MCF 10A (cell line): ENCODE data around the gene MAD1L1. TPM values are rescaled to one million over a fixed set of nuclear protein-coding genes. Genes with fewer than 3 reads are reported as not detected.

Experiments
- BruUV-seq: library from RNA; stranded (reverse); fragments of 400-500 nt; replicated peaks from 2 replicates; lab custom pipeline; 2021; lab: Mats Ljungman, UMichigan
- CTCF ChIA-PET: fragments of 300-600 bp; sonication (Branson Sonifier 250); formaldehyde crosslinking; extraction: SDS; loops from one replicate; lab custom pipeline; 2021; ENCODE audit warnings: antibody characterized with exemption, inconsistent platforms; lab: Yijun Ruan, JAX
- POLR2A ChIA-PET: fragments of 300-600, 350-650 bp; sonication (Branson Sonifier 250); formaldehyde crosslinking; extraction: SDS; loops from one replicate; lab custom pipeline; 2020; ENCODE audit warnings: antibody characterized with exemption, inconsistent platforms; lab: Yijun Ruan, JAX
- DNase-seq: peaks from one replicate; pipeline ENCODE4 v3.0.0-alpha.2; 2018; ENCODE audit not compliant: unreplicated experiment
- H3K27ac Mint-ChIP-seq: one replicate; pipeline ENCODE4 v1.8.0; 2022; ENCODE audit warnings: mild to moderate bottlenecking, low read depth, mixed read lengths; ENCODE audit not compliant: unreplicated experiment
- H3K27me3 Mint-ChIP-seq: one replicate; pipeline ENCODE4 v1.8.0; 2022; ENCODE audit warnings: mixed read lengths; ENCODE audit not compliant: insufficient read depth, unreplicated experiment
- H3K36me3 Mint-ChIP-seq: one replicate; pipeline ENCODE4 v1.8.0; 2022; ENCODE audit warnings: mild to moderate bottlenecking, moderate library complexity, mixed read lengths; ENCODE audit not compliant: insufficient read depth, unreplicated experiment
- H3K4me1 Mint-ChIP-seq: one replicate; pipeline ENCODE4 v1.8.0; 2022; ENCODE audit warnings: mixed read lengths; ENCODE audit not compliant: insufficient read depth, unreplicated experiment
- H3K4me3 Mint-ChIP-seq: one replicate; pipeline ENCODE4 v1.8.0; 2022; ENCODE audit warnings: mild to moderate bottlenecking, moderate library complexity, mixed read lengths; ENCODE audit not compliant: unreplicated experiment
- H3K9me3 Mint-ChIP-seq: one replicate; pipeline ENCODE4 v1.8.0; 2022; ENCODE audit warnings: mixed read lengths; ENCODE audit not compliant: unreplicated experiment
- CTCF ChIP-seq: fragments of 200-600 bp; IDR thresholded peaks from one replicate; pipeline ENCODE4 v1.8.0; 2022; ENCODE audit warnings: antibody characterized with exemption, mild to moderate bottlenecking; ENCODE audit not compliant: unreplicated experiment
- intact Hi-C: fragments of 100-400 bp; cut with micrococcal nuclease; formaldehyde crosslinking; loops from 2 replicates; pipeline ENCODE4 v1.14.1; 2022
- total RNA-seq: library from RNA; stranded (reverse); gene quantifications from 2 replicates; pipeline ENCODE4 v1.2.3, GENCODE V29; 2022

The MAD1L1 gene
- total RNA-seq, 1 experiment from 2014 or later = 25.2 TPM

GRCh38 chr7:2196381-2197378 lies 36.1 kb downstream of the MAD1L1 start:
- H3K4me1 Mint-ChIP-seq = no peaks in the 10 kb centered on the region
- peaks cover 26% of the 10 kb centered on the region for H3K36me3 Mint-ChIP-seq
- no peak overlapping the region for H3K27ac Mint-ChIP-seq
- TF ChIP-seq CTCF = no peak
- BruUV-seq = no TSS peak
- DNase-seq = no peak
- intact Hi-C loops = loop anchor here (10.0 kb wide), 1 partner anchor 622 kb away; the partner anchor contains the start of gene PSMG3
- no peak overlapping the region for H3K4me3 Mint-ChIP-seq
- ChIA-PET POLR2A (no interaction called here), CTCF (interaction anchor here (1.0 to 1.2 kb wide), 2 partner anchors 15 to 28 kb away, joined by 3 read pairs; no protein-coding TSS in a partner anchor)
- no peaks in the 10 kb centered on the region for H3K9me3 Mint-ChIP-seq
- H3K27me3 Mint-ChIP-seq = no peaks in the 10 kb centered on the region

DNA sequence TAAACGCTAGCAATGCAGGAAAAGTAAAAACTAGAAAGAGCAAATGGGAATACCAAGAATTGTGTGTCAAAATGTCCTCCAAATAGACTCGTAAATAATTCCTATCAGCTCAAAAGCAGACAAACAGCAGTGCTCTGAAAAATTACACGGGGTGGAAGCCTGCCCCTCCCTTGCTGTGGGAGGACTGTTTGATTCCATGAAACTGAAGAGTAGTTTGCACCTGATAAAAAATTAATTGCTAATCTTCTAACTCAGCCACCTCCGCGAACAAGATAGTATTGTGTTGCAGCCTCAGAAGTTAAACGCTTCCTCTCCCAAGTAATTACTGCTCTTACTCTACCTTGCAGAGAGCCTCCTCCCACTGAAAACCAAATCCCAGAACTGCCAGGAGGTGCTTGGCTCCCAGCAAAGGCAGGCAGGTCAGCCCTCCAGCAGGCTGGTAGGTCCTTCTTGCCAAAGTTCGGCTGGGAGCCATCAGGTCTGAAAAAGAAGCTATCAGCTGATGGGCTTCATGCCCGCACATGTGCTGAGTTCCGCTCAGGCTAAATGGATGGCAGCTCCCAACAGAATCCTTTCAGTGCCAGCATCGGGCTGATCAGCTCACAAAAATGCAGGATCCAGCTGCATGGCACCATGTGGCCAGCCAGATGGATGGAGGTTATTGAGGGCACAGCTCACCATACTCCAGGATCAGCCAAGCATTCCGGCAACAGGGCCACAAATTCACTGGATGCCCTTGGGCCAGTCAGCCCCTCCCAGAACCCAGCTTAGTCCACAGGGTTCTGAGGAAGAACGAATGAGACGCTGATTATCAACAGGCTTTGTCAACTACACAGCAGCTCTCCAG lies 37.1 kb downstream of the MAD1L1 start:
- H3K27me3 Mint-ChIP-seq = no peaks in the 10 kb centered on the region
- H3K4me1 Mint-ChIP-seq = no peaks in the 10 kb centered on the region
- H3K27ac Mint-ChIP-seq = no peak overlapping the region
- no peaks in the 10 kb centered on the region for H3K9me3 Mint-ChIP-seq
- peaks cover 26% of the 10 kb centered on the region for H3K36me3 Mint-ChIP-seq
- CTCF ChIA-PET = interaction anchor here (0.6 to 1.4 kb wide), 9 partner anchors 10 to 1441 kb away, joined by 3 to 5 read pairs (median 4); no protein-coding TSS in a partner anchor
- BruUV-seq = no TSS peak
- POLR2A ChIA-PET = interaction anchor here (0.6 kb wide), 1 partner anchor 353 kb away, joined by 3 read pairs; no protein-coding TSS in a partner anchor
- H3K4me3 Mint-ChIP-seq = no peak overlapping the region
- intact Hi-C loops = loop anchor here (10.0 kb wide), 1 partner anchor 621 kb away; the partner anchor contains the start of gene PSMG3
- no peak for TF ChIP-seq CTCF
- no peak for DNase-seq

- no peak overlapping the region for H3K4me3 Mint-ChIP-seq
- H3K9me3 Mint-ChIP-seq = peaks cover 6% of the 10 kb centered on the region
- H3K27me3 Mint-ChIP-seq = no peaks in the 10 kb centered on the region
- DNase-seq = no peak
- CTCF ChIA-PET = interaction anchor here (0.6 kb wide), 1 partner anchor 219 kb away, joined by 3 read pairs; no protein-coding TSS in a partner anchor
- no peak overlapping the region for H3K27ac Mint-ChIP-seq
- H3K36me3 Mint-ChIP-seq = peaks cover 17% of the 10 kb centered on the region
- no peak for TF ChIP-seq CTCF
- POLR2A ChIA-PET = interaction anchor here (0.7 to 1.2 kb wide), 2 partner anchors 111 to 120 kb away, joined by 3 read pairs; partner anchors contain the start of gene SNX8
- no TSS peak for BruUV-seq
- H3K4me1 Mint-ChIP-seq = no peaks in the 10 kb centered on the region
- intact Hi-C loops = loop anchor here (10.0 kb wide), 1 partner anchor 619 kb away; the partner anchor contains the start of gene PSMG3
Observed at GRCh38 chr7:2193575-2194305, 39.0 kb downstream of the MAD1L1 start.
